T-cell (primary cell): Measurements from ENCODE around the gene ST6GALNAC6. TPM values are rescaled to one million over a fixed set of nuclear protein-coding genes. Genes with fewer than 3 reads are reported as not detected.
A peak's percentile ranks its signal among the peaks of the same experiment; 100 is the strongest.
"Not testable (repeated sequence)": the region's sequence is repeated elsewhere in the genome, so short reads cannot be mapped to it uniquely, and the experiment has no call there.

ENCODE experiments used
- ATAC-seq, 4 experiments: fragments of 200-7000 bp in 3 of 4; fragments of 150-1000 bp in 1 of 4; cut with Tn5 transposase; replicated peaks in 1 of 4; 1 replicate in 3 of 4; 2 replicates in 1 of 4; pipeline ENCODE4 v1.10.0; 2021; ENCODE audit warnings: moderate library complexity in 3 of 4, mild to moderate bottlenecking in 2 of 4, moderate number of reproducible peaks in 1 of 4
- CTCF ChIA-PET, 2 donors: fragments of 300-600 bp; sonication (Branson Sonifier 250); formaldehyde crosslinking; loops; one replicate each; lab custom pipeline; 2022; ENCODE audit warnings: antibody characterized with exemption in 2 of 2; lab: Charles Lee
- POLR2A ChIA-PET, 2 donors: fragments of 300-600 bp; sonication (Branson Sonifier 250); formaldehyde crosslinking; loops; one replicate each; lab custom pipeline; 2022; ENCODE audit warnings: antibody characterized with exemption in 2 of 2; lab: Charles Lee
- DNase-seq, 35 experiments: peaks; one replicate each; pipeline versions ENCODE4 v3.0.0 to v3.0.0-alpha.2; 2013 to 2023
- H3K27ac ChIP-seq: one replicate; pipeline ENCODE4 v1.5.1; 2013; ENCODE audit warnings: low read length
- H3K27me3 ChIP-seq, 2 experiments: replicated peaks in 1 of 2; 1 replicate in 1 of 2; 2 replicates in 1 of 2; pipeline versions ENCODE4 v1.6.1 to v1.7.0; 2013; ENCODE audit warnings: low read length in 1 of 2, mixed read lengths in 1 of 2; ENCODE audit not compliant: control insufficient read depth in 2 of 2, insufficient read depth in 2 of 2; ENCODE audit errors: extremely low read depth in 1 of 2
- H3K36me3 ChIP-seq, 2 donors: 1 replicate in 1 of 2; 2 replicates in 1 of 2; pipeline versions ENCODE4 v1.6.1 to v1.7.0; 2013; ENCODE audit warnings: low read length in 1 of 2; ENCODE audit not compliant: control insufficient read depth in 2 of 2, insufficient read depth in 1 of 2; ENCODE audit errors: extremely low read depth in 1 of 2
- H3K4me1 ChIP-seq, 2 experiments: 1 replicate in 1 of 2; 2 replicates in 1 of 2; pipeline versions ENCODE4 v1.6.1 to v1.7.0; 2013; ENCODE audit warnings: low read length in 2 of 2, mixed read lengths in 1 of 2; ENCODE audit not compliant: insufficient read depth in 2 of 2, control insufficient read depth in 1 of 2; ENCODE audit errors: extremely low read depth in 1 of 2
- H3K4me3 ChIP-seq, 2 donors: 1 replicate in 1 of 2; 2 replicates in 1 of 2; pipeline versions ENCODE4 v1.5.1 to v1.7.0; 2013; ENCODE audit warnings: mild to moderate bottlenecking in 2 of 2, low read length in 1 of 2, moderate library complexity in 1 of 2; ENCODE audit not compliant: control insufficient read depth in 1 of 2; ENCODE audit errors: extremely low read depth in 1 of 2
- H3K9me3 ChIP-seq: 2 replicates; pipeline ENCODE4 v1.7.0; 2013
- H3K27ac Mint-ChIP-seq, 2 donors: one replicate each; pipeline ENCODE4 v1.8.0; 2020 to 2021; ENCODE audit warnings: mild to moderate bottlenecking in 2 of 2, mixed read lengths in 2 of 2
- H3K27me3 Mint-ChIP-seq, 2 donors: one replicate each; pipeline ENCODE4 v1.8.0; 2021 to 2022; ENCODE audit warnings: mixed read lengths in 2 of 2
- H3K36me3 Mint-ChIP-seq: one replicate; pipeline ENCODE4 v1.8.0; 2021; ENCODE audit warnings: mixed read lengths
- H3K4me1 Mint-ChIP-seq, 3 donors: one replicate each; pipeline ENCODE4 v1.8.0; 2020 to 2022; ENCODE audit warnings: mixed read lengths in 3 of 3, mild to moderate bottlenecking in 1 of 3
- H3K4me3 Mint-ChIP-seq, 3 donors: one replicate each; pipeline ENCODE4 v1.8.0; 2020 to 2022; ENCODE audit warnings: mild to moderate bottlenecking in 3 of 3, mixed read lengths in 3 of 3, moderate library complexity in 3 of 3
- H3K9me3 Mint-ChIP-seq, 3 donors: one replicate each; pipeline ENCODE4 v1.8.0; 2020 to 2022; ENCODE audit warnings: mixed read lengths in 3 of 3
- WGBS: methylation state at CpG from one replicate; pipeline ENCODE4 v1.1.5; 2013; ENCODE audit warnings: missing lambda C conversion rate; ENCODE audit not compliant: insufficient coverage; 5-methylcytosine and 5-hydroxymethylcytosine counted together
- total RNA-seq, 35 experiments: library from RNA in 6 of 35; stranded (reverse) in 6 of 35; fragments of 120-200 nt in 1 of 35; gene quantifications; one replicate each; pipeline versions ENCODE4 v1.2.1 to v1.2.4 and lab custom pipeline; 2013 to 2026

ST6GALNAC6 gene
- total RNA-seq, 5 donors from 2014 or later (not counting 1 experiment from before 2014, with no cell fraction given): 73.0 to 123 (median 86.3) TPM

- DNase-seq, H3K27ac Mint-ChIP-seq, H3K4me3 ChIP-seq, H3K9me3 Mint-ChIP-seq, H3K4me3 Mint-ChIP-seq, H3K27me3 Mint-ChIP-seq, H3K9me3 ChIP-seq, ATAC-seq, CTCF ChIA-PET, H3K27ac ChIP-seq: not testable (repeated sequence)
- Histone ChIP-seq H3K27me3 (peaks cover 0 to 18% of the 10 kb centered on the region in 2 experiments), H3K36me3 (peaks cover 0 to 18% of the 10 kb centered on the region in 2 donors), H3K4me1 (peaks cover 0 to 18% of the 10 kb centered on the region in 2 experiments)
- peaks cover 15% of the 10 kb centered on the region for H3K36me3 Mint-ChIP-seq
- WGBS: no CpG with 5 or more reads among the region's 3 CpGs
- H3K4me1 Mint-ChIP-seq: peaks cover 19 to 31% (median 28%) of the 10 kb centered on the region in 3 donors
- POLR2A ChIA-PET: interaction anchor here (0.6 kb wide), 2 partner anchors 41 to 125 kb away, joined by 3 read pairs; no protein-coding TSS in a partner anchor
Measured at GRCh38 chr9:127881715-127882114, 17.7 kb downstream of the ST6GALNAC6 start.

GRCh38 chr9:127880143-127880542 is 19.3 kb downstream of the ST6GALNAC6 start:
- POLR2A ChIA-PET: interaction anchor here in 1 of 2 donors (0.7 kb wide), 1 partner anchor 151 kb away, joined by 5 read pairs; no protein-coding TSS in a partner anchor
- WGBS: no CpG with 5 or more reads among the region's 8 CpGs
- H3K27me3 ChIP-seq: peaks cover 0 to 22% of the 10 kb centered on the region in 2 experiments
- Mint-ChIP-seq H3K9me3 (no peaks in the 10 kb centered on the region), H3K4me1 (peaks cover 19 to 27% (median 25%) of the 10 kb centered on the region in 3 donors), H3K4me3 (no peak overlapping the region), H3K27ac (no peak overlapping the region), H3K27me3 (peaks cover 0 to 4% of the 10 kb centered on the region in 2 donors), H3K36me3 (peaks cover 7% of the 10 kb centered on the region)
- no peaks in the 10 kb centered on the region for H3K9me3 ChIP-seq
- H3K36me3 ChIP-seq: peaks cover 0 to 3% of the 10 kb centered on the region in 2 donors
- DNase-seq (no peak), ATAC-seq (no peak)
- H3K27ac ChIP-seq: no peak overlapping the region
- no peak overlapping the region for H3K4me3 ChIP-seq
- CTCF ChIA-PET: no interaction called here
- peaks cover 0 to 11% of the 10 kb centered on the region in 2 experiments for H3K4me1 ChIP-seq

GRCh38 chr9:127878652-127879390 is 20.6 kb downstream of the ST6GALNAC6 start:
- DNase-seq (no peak), ATAC-seq (no peak)
- 78% methylated on average over 4 of the region's 8 CpGs for WGBS
- POLR2A ChIA-PET: no interaction called here
- peaks cover 10 to 16% (median 16%) of the 10 kb centered on the region in 3 donors for H3K4me1 Mint-ChIP-seq
- H3K27me3 ChIP-seq: peaks cover 0 to 25% of the 10 kb centered on the region in 2 experiments
- H3K9me3 ChIP-seq: no peaks in the 10 kb centered on the region
- H3K27ac Mint-ChIP-seq: no peak overlapping the region
- H3K36me3 Mint-ChIP-seq: no peaks in the 10 kb centered on the region
- H3K27ac ChIP-seq: no peak overlapping the region
- peaks cover 0 to 4% of the 10 kb centered on the region in 2 donors for H3K27me3 Mint-ChIP-seq
- H3K9me3 Mint-ChIP-seq: no peaks in the 10 kb centered on the region
- CTCF ChIA-PET: interaction anchor here (0.5 to 0.6 kb wide), 2 partner anchors 9 to 204 kb away, joined by 3 to 5 read pairs; no protein-coding TSS in a partner anchor
- no peak overlapping the region for H3K4me3 Mint-ChIP-seq
- H3K4me1 ChIP-seq: peaks cover 0 to 11% of the 10 kb centered on the region in 2 experiments
- H3K4me3 ChIP-seq: no peak overlapping the region
- H3K36me3 ChIP-seq: no peaks in the 10 kb centered on the region

GRCh38 chr9:127878001-127878651 is 21.3 kb downstream of the ST6GALNAC6 start:
- peaks cover 0 to 11% of the 10 kb centered on the region in 2 experiments for H3K4me1 ChIP-seq
- ChIA-PET CTCF (interaction anchor here in 1 of 2 donors (0.5 to 0.7 kb wide), 2 partner anchors 54 to 205 kb away, joined by 3 read pairs; no protein-coding TSS in a partner anchor), POLR2A (no interaction called here)
- no peak overlapping the region for H3K27ac Mint-ChIP-seq
- peak in 1 of 4 experiments; percentile 14 for ATAC-seq
- H3K9me3 Mint-ChIP-seq: no peaks in the 10 kb centered on the region
- WGBS: 91% methylated on average over 15 of the region's 18 CpGs
- H3K36me3 ChIP-seq: no peaks in the 10 kb centered on the region
- no peak for DNase-seq
- peak overlapping the region in 1 of 3 donors; percentile 43 for H3K4me3 Mint-ChIP-seq
- H3K27me3 Mint-ChIP-seq: peaks cover 0 to 4% of the 10 kb centered on the region in 2 donors
- peaks cover 0 to 25% of the 10 kb centered on the region in 2 experiments for H3K27me3 ChIP-seq
- H3K4me3 ChIP-seq: no peak overlapping the region
- no peaks in the 10 kb centered on the region for H3K9me3 ChIP-seq
- no peak overlapping the region for H3K27ac ChIP-seq
- peaks cover 10 to 16% (median 16%) of the 10 kb centered on the region in 3 donors for H3K4me1 Mint-ChIP-seq
- no peaks in the 10 kb centered on the region for H3K36me3 Mint-ChIP-seq

- no peaks in the 10 kb centered on the region for H3K9me3 ChIP-seq
- no peaks in the 10 kb centered on the region for H3K9me3 Mint-ChIP-seq
- no peaks in the 10 kb centered on the region for H3K36me3 ChIP-seq
- 9% methylated on average over 37 of the region's 44 CpGs for WGBS
- H3K4me1 ChIP-seq: peaks cover 0 to 11% of the 10 kb centered on the region in 2 experiments
- peaks cover 10 to 16% (median 15%) of the 10 kb centered on the region in 3 donors for H3K4me1 Mint-ChIP-seq
- H3K27ac ChIP-seq: no peak within 1 kb of the TSS
- DNase-seq (no peak), ATAC-seq (peak in 1 of 4 experiments; percentile 24)
- H3K4me3 ChIP-seq: no peak within 1 kb of the TSS
- H3K27me3 Mint-ChIP-seq: peaks cover 0 to 4% of the 10 kb centered on the region in 2 donors
- peaks cover 0 to 25% of the 10 kb centered on the region in 2 experiments for H3K27me3 ChIP-seq
- peak within 1 kb of the TSS in 2 of 3 donors; percentile 6 to 43 for H3K4me3 Mint-ChIP-seq
- H3K27ac Mint-ChIP-seq: no peak within 1 kb of the TSS
- ChIA-PET POLR2A (no interaction called here), CTCF (interaction anchor here in 1 of 2 donors (0.7 kb wide), 1 partner anchor 53 kb away, joined by 3 read pairs; no protein-coding TSS in a partner anchor)
- H3K36me3 Mint-ChIP-seq: no peaks in the 10 kb centered on the region
Measured at GRCh38 chr9:127877566-127877998, 21.8 kb downstream of the ST6GALNAC6 start, which contains the start of gene AK1. TSS of gene AK1 (minus strand) at chr9:127877675. CDS start at chr9:127874617, 3,058 bp downstream.
